ENCODE data around the gene SLC9A9. TPM values are rescaled to one million over a fixed set of nuclear protein-coding genes. Genes with fewer than 3 reads are reported as not detected.

The SLC9A9 gene
- total RNA-seq, 2 experiments from 2014 or later, result 1.3 to 1.6 TPM

DNA sequence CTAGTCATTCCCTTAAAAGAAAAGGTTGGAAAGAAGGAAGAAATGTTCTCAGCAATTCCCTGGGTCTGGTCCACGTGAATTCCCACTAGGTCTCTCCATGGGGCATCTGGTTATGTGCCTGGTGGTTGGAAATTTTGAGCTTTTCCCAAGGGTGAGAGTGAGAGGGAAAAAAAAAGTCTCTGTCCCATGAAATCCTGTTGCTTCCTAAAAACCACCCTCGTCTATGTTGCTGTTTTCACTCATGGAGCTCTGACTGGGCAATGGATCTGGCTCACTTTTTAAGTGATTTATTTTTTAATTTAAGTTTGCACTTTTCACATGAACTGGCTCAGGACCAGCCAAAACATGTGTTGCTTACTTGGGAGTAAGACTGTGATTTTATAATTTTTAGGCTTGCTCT, 538.6 kb downstream of the SLC9A9 start:
- no peaks in the 10 kb centered on the region for H3K27me3 Mint-ChIP-seq

DNA sequence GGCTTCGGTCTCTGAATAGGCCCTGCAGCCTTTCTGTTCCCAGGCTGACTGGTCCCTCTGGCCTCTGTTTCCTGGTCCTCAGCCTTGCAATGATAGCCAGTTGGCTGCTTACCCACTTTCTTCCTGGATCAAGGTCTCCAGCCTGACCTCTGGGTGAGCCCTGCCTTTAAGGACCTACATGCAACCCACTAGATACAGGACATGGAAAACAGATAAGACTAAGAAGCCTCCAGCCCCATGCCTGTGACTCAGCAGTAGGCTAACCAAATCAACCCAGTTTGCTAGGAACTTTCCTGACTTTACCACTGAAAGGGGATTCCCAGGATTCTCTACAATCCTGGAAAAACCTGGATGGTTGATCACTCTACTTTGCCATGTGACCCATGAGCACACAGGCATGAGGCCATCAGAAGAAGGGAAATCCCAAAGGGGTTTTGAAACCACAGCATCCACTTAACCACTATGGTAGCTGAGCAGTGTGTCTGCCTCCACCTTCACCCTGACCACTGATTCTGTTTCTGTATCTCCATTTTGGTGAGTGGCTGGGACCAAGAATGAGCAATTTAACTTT, 540.6 kb downstream of the SLC9A9 start:
- ChIA-PET CTCF (no interaction called here), POLR2A (no interaction called here)
- no peak for DNase-seq
- no peaks in the 10 kb centered on the region for H3K27me3 Mint-ChIP-seq
- H3K27ac Mint-ChIP-seq, result no peak overlapping the region
- intact Hi-C loops (cut with micrococcal nuclease), result no loop called here
- no peak overlapping the region for H3K4me3 Mint-ChIP-seq
- no peaks in the 10 kb centered on the region for H3K36me3 Mint-ChIP-seq
- H3K9me3 Mint-ChIP-seq, result no peaks in the 10 kb centered on the region
- H3K4me1 Mint-ChIP-seq (ENCODE audit: low read depth), result no peaks in the 10 kb centered on the region

More for the DNA sequence above, 538.6 kb downstream of the SLC9A9 start:
- no peaks in the 10 kb centered on the region for H3K9me3 Mint-ChIP-seq
- CTCF ChIA-PET, result no interaction called here
- H3K4me3 Mint-ChIP-seq, result no peak overlapping the region
- no peaks in the 10 kb centered on the region for H3K4me1 Mint-ChIP-seq (ENCODE audit: low read depth)
- H3K36me3 Mint-ChIP-seq, result no peaks in the 10 kb centered on the region
- POLR2A ChIA-PET, result no interaction called here
- no peak for DNase-seq
- H3K27ac Mint-ChIP-seq, result no peak overlapping the region
- intact Hi-C loops (cut with micrococcal nuclease), result no loop called here

DNA sequence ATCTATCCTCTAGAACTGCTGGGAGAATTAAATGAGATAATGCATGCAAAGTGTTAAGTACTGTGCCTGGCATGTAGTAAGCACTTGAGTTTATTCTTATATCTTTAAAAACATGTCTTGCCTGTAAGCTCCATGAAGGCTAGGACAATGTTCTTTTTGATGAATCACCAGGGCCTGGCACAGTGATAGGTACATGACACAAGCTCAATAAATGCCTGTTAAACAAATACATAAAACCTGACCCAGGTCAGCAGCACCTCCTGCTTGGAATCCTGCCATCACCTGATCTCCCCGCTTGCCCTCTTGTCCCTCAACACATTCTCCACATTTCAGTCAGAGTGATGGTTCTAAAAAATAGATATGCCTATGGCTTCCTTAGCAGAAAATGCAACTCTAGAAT, 541.9 kb downstream of the SLC9A9 start:
- intact Hi-C loops (cut with micrococcal nuclease), result no loop called here
- CTCF ChIA-PET, result no interaction called here

DNA sequence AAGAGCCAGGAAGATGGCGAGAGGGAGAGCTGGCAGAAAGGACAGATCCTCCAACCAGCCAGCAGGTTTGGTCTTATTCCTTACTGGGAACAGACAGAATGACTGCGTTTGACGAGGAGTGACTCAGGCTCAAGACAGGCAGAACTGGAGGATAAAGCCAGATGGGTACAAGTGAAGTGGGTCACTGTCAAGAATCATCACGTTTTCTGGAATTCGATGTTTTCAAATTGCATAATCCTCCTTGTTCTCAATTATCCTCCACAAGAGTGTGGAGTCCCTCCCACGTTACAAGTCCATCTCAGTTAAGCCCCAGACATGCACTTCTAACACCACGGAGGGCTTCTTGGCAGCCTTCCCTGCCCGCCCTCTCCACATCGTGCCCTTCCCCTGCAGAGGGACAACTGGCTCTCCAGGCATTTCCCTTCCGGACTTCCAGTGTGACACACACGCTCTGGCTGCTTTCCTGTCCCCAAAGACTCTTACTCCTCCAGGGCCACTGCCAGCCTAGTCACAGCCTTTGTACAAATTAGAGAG, 545.6 kb downstream of the SLC9A9 start:
- H3K4me1 Mint-ChIP-seq (ENCODE audit: low read depth), result no peaks in the 10 kb centered on the region
- POLR2A ChIA-PET, result no interaction called here
- H3K9me3 Mint-ChIP-seq, result no peaks in the 10 kb centered on the region
- no peak overlapping the region for H3K4me3 Mint-ChIP-seq
- CTCF ChIA-PET, result no interaction called here
- no peak overlapping the region for H3K27ac Mint-ChIP-seq
- no peaks in the 10 kb centered on the region for H3K27me3 Mint-ChIP-seq
- no peak for DNase-seq
- intact Hi-C loops (cut with micrococcal nuclease), result no loop called here
- H3K36me3 Mint-ChIP-seq, result no peaks in the 10 kb centered on the region

More for the DNA sequence above, 541.9 kb downstream of the SLC9A9 start:
- H3K27me3 Mint-ChIP-seq, result no peaks in the 10 kb centered on the region
- DNase-seq, result no peak
- no peak overlapping the region for H3K27ac Mint-ChIP-seq
- H3K9me3 Mint-ChIP-seq, result no peaks in the 10 kb centered on the region
- no peaks in the 10 kb centered on the region for H3K36me3 Mint-ChIP-seq
- H3K4me1 Mint-ChIP-seq (ENCODE audit: low read depth), result no peaks in the 10 kb centered on the region
- POLR2A ChIA-PET, result no interaction called here
- no peak overlapping the region for H3K4me3 Mint-ChIP-seq

DNA sequence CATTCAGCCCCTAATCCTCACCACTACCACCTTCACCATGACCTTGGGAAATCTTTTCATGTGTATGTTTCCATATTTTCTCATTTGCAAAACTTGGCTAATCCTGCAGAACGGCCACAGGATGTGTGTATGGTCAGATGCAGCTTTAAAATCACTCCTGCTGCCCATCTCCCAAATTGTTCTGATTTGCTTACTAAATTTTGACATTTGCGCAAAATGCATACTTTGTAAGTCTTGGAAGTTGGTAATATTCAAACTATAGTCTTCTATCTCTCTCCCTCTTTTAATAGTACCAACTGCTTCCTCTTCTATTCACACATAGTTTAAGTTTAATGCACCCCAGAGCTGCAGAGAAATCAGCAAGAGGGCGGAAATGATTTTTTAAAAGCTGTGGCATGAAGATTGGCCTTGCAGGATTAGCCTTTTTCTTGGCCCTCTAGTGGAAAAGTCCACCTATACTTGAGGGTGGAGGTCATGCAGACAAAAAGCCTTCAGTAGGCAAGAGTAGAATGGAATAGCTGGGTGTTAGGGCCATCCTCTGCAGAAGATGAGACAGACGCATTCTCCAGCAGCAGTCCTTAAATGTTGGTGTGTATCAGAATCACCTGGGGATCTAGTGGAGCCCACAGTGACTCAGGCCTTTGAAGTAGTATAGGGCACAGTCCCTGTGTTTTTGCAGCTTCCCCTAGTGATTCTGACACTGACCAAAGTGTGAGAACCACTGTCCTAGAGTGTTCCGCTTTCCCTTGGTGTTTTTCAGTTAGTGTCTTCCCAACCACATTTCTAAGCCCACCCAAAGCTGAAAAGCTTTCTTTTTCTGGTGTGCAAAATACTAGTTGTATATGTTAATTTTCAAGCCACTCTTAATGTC, 547.0 kb downstream of the SLC9A9 start:
- intact Hi-C loops (cut with micrococcal nuclease), result no loop called here
- ChIA-PET CTCF (no interaction called here), POLR2A (no interaction called here)
- Mint-ChIP-seq H3K4me1 (ENCODE audit: low read depth) (no peaks in the 10 kb centered on the region), H3K27me3 (no peaks in the 10 kb centered on the region), H3K9me3 (no peaks in the 10 kb centered on the region), H3K4me3 (no peak overlapping the region), H3K36me3 (no peaks in the 10 kb centered on the region), H3K27ac (no peak overlapping the region)
- DNase-seq, result no peak

DNA sequence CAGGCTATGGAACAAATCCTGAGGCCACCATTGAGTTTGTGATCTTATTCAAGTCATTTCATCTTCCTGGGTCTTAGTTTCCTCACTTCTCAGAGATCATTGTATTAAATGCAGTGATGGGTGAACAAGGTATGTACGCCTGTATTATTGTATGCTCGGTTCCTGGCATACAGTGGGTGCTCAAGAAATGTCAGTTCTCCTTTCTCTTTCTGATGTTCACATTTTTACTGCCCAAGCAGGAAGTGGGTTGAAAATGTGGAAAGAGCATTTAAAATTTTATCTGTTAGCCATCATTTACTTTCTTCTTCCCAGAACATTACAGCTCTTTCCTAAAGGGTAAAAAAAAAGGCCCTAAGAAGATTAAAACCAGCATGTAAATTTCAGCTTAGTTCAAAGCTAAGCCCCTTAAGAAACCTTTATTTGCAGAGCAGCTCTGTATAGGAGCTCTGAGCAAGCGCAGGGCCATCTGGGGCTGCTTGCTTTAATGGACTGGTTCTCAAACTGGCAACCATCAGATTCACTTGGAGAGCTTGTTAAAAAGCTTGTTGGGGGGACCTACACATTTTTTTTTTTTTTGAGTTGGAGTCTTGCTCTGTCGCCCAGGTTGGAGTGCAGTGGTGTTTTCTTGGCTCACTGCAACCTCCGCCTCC, 549.3 kb downstream of the SLC9A9 start:
- Mint-ChIP-seq H3K27me3 (no peaks in the 10 kb centered on the region), H3K36me3 (no peaks in the 10 kb centered on the region), H3K4me1 (ENCODE audit: low read depth) (peaks cover 9% of the 10 kb centered on the region), H3K4me3 (no peak overlapping the region), H3K27ac (no peak overlapping the region), H3K9me3 (no peaks in the 10 kb centered on the region)
- no peak for DNase-seq
- intact Hi-C loops (cut with micrococcal nuclease), result no loop called here
- ChIA-PET POLR2A (interaction anchor here (0.6 to 1.1 kb wide), 2 partner anchors 35 to 184 kb away, joined by 4 read pairs; no protein-coding TSS in a partner anchor), CTCF (no interaction called here)

DNA sequence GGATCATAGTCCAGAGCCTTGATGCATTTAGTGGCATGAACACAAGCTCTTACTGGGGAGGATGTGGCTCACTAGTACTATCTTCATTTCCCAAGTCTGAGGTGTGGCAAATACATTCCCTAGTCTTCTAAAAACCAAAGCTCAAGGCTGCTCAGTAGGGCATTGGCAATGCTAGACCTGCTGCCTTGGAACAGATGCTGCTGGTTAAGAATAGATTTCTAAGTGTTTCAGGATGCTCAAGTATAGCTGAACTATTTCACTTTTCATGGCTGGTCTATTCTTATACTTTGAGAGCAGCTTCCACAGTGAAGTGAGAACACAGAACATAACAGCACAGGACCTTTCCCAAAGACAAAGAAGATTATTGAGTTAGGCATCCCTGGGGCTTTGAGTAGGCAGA, 549.9 kb downstream of the SLC9A9 start:
- Mint-ChIP-seq H3K27me3 (no peaks in the 10 kb centered on the region), H3K4me1 (ENCODE audit: low read depth) (peaks cover 10% of the 10 kb centered on the region), H3K4me3 (no peak overlapping the region), H3K36me3 (no peaks in the 10 kb centered on the region), H3K27ac (no peak overlapping the region), H3K9me3 (no peaks in the 10 kb centered on the region)
- ChIA-PET POLR2A (interaction anchor here (1.1 kb wide), 1 partner anchor 35 kb away, joined by 4 read pairs; no protein-coding TSS in a partner anchor), CTCF (no interaction called here)
- intact Hi-C loops (cut with micrococcal nuclease), result no loop called here
- no peak for DNase-seq

DNA sequence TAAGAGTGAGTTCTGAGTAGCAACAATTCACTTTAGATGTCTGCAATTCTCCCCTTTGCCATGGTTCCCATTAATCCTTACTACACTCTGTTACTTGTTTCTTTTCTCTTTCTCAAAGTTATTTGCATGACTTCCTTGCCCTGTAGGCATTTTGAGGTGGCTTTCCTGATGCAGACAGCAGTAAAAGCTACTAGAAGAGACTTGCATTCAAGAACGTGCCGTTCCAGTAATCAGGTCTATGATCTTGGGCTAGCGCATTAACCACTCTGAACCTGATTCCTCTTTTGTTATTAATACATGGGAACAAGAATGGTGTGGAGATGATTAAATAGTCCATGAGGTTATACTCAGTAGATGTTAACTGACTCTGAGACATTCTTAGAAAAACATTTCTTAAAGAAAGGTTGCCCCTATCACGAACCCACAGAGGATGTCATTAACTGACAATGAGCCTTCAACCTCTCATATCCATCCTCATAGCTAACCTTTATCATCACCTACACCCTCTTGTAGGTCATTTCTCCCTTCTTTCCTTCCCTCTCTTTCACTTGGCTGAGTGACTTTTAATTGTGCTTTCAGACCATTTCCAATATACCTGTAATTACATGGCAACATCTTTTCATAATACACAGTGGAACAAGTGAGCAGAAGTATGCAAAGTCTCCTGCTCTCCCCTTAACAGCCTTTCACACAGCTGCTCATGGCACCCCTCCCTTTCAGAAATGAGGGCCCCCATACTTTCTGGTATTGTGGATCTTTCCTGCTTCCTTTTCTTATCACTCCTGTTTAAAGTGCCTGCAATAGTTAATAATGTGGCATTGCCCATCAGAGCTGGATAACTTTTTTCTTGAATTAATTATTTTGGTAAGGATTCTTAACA, 552.8 kb downstream of the SLC9A9 start:
- Mint-ChIP-seq H3K27ac (no peak overlapping the region), H3K4me1 (ENCODE audit: low read depth) (peaks cover 10% of the 10 kb centered on the region), H3K9me3 (no peaks in the 10 kb centered on the region), H3K4me3 (no peak overlapping the region), H3K36me3 (no peaks in the 10 kb centered on the region), H3K27me3 (no peaks in the 10 kb centered on the region)
- POLR2A ChIA-PET, result no interaction called here
- no peak for DNase-seq
- intact Hi-C loops (cut with micrococcal nuclease), result no loop called here
- CTCF ChIA-PET, result interaction anchor here (1.2 kb wide), 1 partner anchor 379 kb away, joined by 3 read pairs; no protein-coding TSS in a partner anchor

DNA sequence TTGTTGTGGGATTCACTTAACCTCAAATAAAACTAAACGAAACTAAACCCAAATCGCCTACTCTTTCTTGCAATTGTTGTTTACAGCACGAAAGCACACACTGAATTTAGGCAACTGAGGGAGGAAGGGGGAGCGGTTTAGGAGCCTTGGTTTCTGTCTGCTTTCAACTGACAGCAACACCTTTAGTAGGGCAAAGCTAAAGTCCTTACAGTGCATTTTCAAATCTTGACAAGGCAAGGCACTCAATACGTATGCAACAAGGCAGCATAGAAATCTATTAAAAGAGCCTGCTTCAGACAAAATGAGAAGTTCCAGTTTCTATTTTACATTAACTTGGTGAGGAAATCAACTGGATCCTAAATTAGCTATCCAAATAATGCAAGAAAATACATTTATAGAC, 554.1 kb downstream of the SLC9A9 start:
- H3K36me3 Mint-ChIP-seq, result no peaks in the 10 kb centered on the region
- no peaks in the 10 kb centered on the region for H3K27me3 Mint-ChIP-seq
- no peak overlapping the region for H3K4me3 Mint-ChIP-seq
- DNase-seq, result no peak
- intact Hi-C loops (cut with micrococcal nuclease), result no loop called here
- ChIA-PET CTCF (no interaction called here), POLR2A (no interaction called here)
- no peaks in the 10 kb centered on the region for H3K9me3 Mint-ChIP-seq
- no peak overlapping the region for H3K27ac Mint-ChIP-seq
- peaks cover 10% of the 10 kb centered on the region for H3K4me1 Mint-ChIP-seq (ENCODE audit: low read depth)

DNA sequence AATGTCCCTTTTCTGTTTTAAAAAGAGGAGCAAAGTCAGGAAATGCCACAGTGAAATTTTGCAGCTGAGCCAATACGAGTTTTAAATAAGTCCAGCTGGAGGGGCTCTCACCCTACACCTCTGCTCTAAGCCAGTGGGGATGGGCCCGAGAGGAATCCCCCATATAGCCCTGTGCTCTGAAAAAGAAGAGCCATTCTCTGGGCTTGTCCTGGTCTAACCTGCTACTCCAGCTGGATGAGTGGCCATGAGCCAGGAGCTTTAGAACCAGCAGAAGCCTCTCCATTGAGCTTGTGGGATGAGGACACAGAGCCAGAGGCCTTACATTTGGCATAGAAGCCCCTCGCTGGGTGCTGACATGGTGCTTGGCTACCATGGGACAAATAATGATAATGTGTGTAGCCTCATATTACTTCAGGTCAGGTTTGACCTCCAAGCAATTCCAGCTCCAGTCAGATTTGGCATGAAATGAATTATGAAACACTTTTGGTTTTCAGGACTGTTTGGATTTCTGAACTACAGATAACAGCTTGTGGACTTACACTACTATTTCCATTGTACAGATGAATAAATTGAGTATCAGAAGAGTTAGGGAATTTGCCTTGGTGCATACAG, 556.3 kb downstream of the SLC9A9 start:
- no peak for DNase-seq
- no peaks in the 10 kb centered on the region for H3K9me3 Mint-ChIP-seq
- H3K27ac Mint-ChIP-seq, result no peak overlapping the region
- CTCF ChIA-PET, result no interaction called here
- peaks cover 10% of the 10 kb centered on the region for H3K4me1 Mint-ChIP-seq (ENCODE audit: low read depth)
- intact Hi-C loops (cut with micrococcal nuclease), result no loop called here
- H3K36me3 Mint-ChIP-seq, result no peaks in the 10 kb centered on the region
- H3K27me3 Mint-ChIP-seq, result no peaks in the 10 kb centered on the region
- H3K4me3 Mint-ChIP-seq, result no peak overlapping the region
- POLR2A ChIA-PET, result no interaction called here

DNA sequence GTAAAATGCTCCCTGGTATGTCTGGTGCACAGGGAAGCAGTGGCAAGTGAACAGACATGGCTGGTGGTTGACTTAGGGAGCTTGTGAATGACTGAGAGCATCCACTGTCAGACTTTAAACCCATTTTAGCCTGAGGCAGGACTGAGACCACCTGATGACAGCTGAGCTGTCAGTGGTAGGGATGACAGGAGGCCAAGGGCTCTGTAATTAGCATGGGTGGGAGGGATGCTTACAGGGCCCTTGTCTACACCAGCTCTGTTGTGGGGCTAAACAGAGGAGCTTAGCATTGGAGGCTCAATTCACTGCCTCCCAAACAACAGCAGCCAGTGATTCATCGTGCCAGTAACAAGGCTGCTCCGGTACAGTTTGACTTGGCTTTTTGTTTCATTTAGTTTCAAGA, 559.3 kb downstream of the SLC9A9 start:
- intact Hi-C loops (cut with micrococcal nuclease), result no loop called here

More for the DNA sequence above, 559.3 kb downstream of the SLC9A9 start:
- no peak for DNase-seq
- Mint-ChIP-seq H3K27ac (no peak overlapping the region), H3K36me3 (no peaks in the 10 kb centered on the region), H3K9me3 (no peaks in the 10 kb centered on the region), H3K4me1 (ENCODE audit: low read depth) (peaks cover under 1% of the 10 kb centered on the region), H3K27me3 (no peaks in the 10 kb centered on the region), H3K4me3 (no peak overlapping the region)
- ChIA-PET CTCF (no interaction called here), POLR2A (interaction anchor here (0.5 kb wide), 1 partner anchor 244 kb away, joined by 3 read pairs; no protein-coding TSS in a partner anchor)
